ENCODE measurements around the gene PTPRN2. TPM values are rescaled to one million over a fixed set of nuclear protein-coding genes. Genes with fewer than 3 reads are reported as not detected.

Gene PTPRN2
- total and polyA plus RNA-seq, 2 of the 8 experiments (the other 6 are each of a cell fraction or from before 2014, with no cell fraction given): 2.6 to 4.5 TPM

GRCh38 chr7:158006841-158007696, 580.6 kb downstream of the PTPRN2 start (continued):
- TF ChIP-seq CTCF (IDR thresholded peaks at IDR 0.05; ENCODE audit: control extremely low read depth in 1 of 3, insufficient read depth in 1 of 3, low read depth in 1 of 3, low read length in 3 of 3) (no peak), NANOG (IDR thresholded peaks at IDR 0.05; ENCODE audit: insufficient read depth, low read depth, low read length, poor library complexity, severe bottlenecking) (no peak), SP1 (IDR thresholded peaks at IDR 0.05; ENCODE audit: low read depth, low read length) (no peak), HDAC2 (IDR thresholded peaks at IDR 0.05; ENCODE audit: borderline replicate concordance in 1 of 2, low read depth in 2 of 2, low read length in 2 of 2) (no peak), BCL11A (IDR thresholded peaks at IDR 0.05; ENCODE audit: low read depth in 2 of 2, low read length in 2 of 2) (no peak)

Measured in H1 (cell line).